DOHH2 (cell line): ENCODE measurements around the gene KCTD1.

Experiments used
- H3F3A ChIP-seq: fragments of 200-600 bp; sonication (generic), shearing (Covaris generic); 2 replicates; pipeline ENCODE4 v1.6.0; 2016; ENCODE audit warnings: antibody characterized with exemption, mild to moderate bottlenecking; ENCODE audit not compliant: control insufficient read depth, insufficient read depth
- H3K27ac ChIP-seq: fragments of 200-600 bp; sonication (generic); 2 replicates; pipeline ENCODE4 v1.5.1; 2014; ENCODE audit warnings: low read depth, mild to moderate bottlenecking, low read length, moderate library complexity
- H3K27me3 ChIP-seq: fragments of 200-600 bp; sonication (generic); 2 replicates; pipeline ENCODE4 v1.6.1; 2014; ENCODE audit warnings: mild to moderate bottlenecking, low read length, mixed read lengths; ENCODE audit not compliant: control insufficient read depth
- H3K36me3 ChIP-seq: fragments of 200-600 bp; sonication (generic); 2 replicates; pipeline ENCODE4 v1.6.1; 2014; ENCODE audit warnings: mild to moderate bottlenecking, low read length, moderate library complexity, mixed read lengths; ENCODE audit not compliant: control insufficient read depth
- H3K4me1 ChIP-seq: fragments of 200-600 bp; sonication (generic); 2 replicates; pipeline ENCODE4 v1.6.1; 2014; ENCODE audit warnings: mild to moderate bottlenecking, low read length, mixed read lengths; ENCODE audit not compliant: control insufficient read depth
- H3K4me2 ChIP-seq: fragments of 200-600 bp; sonication (generic); 2 replicates; pipeline ENCODE4 v1.6.0; 2014; ENCODE audit warnings: mild to moderate bottlenecking, low read length, moderate library complexity
- H3K4me3 ChIP-seq: fragments of 200-600 bp; sonication (generic); 2 replicates; pipeline ENCODE4 v1.5.1; 2014; ENCODE audit warnings: mild to moderate bottlenecking, low read length, mixed read lengths
- H3K79me2 ChIP-seq: fragments of 200-600 bp; sonication (generic); 2 replicates; pipeline ENCODE4 v1.6.1; 2014; ENCODE audit warnings: mild to moderate bottlenecking, low read length, mixed read lengths; ENCODE audit not compliant: control insufficient read depth
- H3K9me2 ChIP-seq: fragments of 200-600 bp; sonication (generic); replicated peaks from 2 replicates; pipeline ENCODE4 v1.6.1; 2014; ENCODE audit warnings: mild to moderate bottlenecking, low read length, mixed read lengths; ENCODE audit not compliant: control insufficient read depth
- H3K9me3 ChIP-seq: fragments of 200-600 bp; sonication (generic); 2 replicates; pipeline ENCODE4 v1.6.1; 2014; ENCODE audit warnings: antibody characterized with exemption, low read length, mixed read lengths; ENCODE audit not compliant: control insufficient read depth, insufficient read depth
- H4K20me1 ChIP-seq: fragments of 200-600 bp; sonication (generic); 2 replicates; pipeline ENCODE4 v1.6.0; 2014; ENCODE audit warnings: low read depth, mild to moderate bottlenecking, antibody characterized with exemption, low read length, moderate library complexity; ENCODE audit not compliant: control insufficient read depth, insufficient read depth
- CTCF ChIP-seq: fragments of 200-600 bp; sonication (generic); IDR thresholded peaks from one replicate; pipeline ENCODE4 v1.5.1; 2014; ENCODE audit warnings: antibody characterized with exemption, mild to moderate bottlenecking, low read depth, low read length; ENCODE audit not compliant: poor library complexity, severe bottlenecking
- EZH2phosphoT487 ChIP-seq: fragments of 200-600 bp; sonication (generic); IDR thresholded peaks from 2 replicates; pipeline ENCODE4 v1.6.1; 2017; ENCODE audit warnings: borderline replicate concordance, mild to moderate bottlenecking, antibody characterized with exemption, low read length, moderate library complexity, mixed read lengths

The KCTD1 gene

GRCh38 chr18:26504831-26505230 is 43.5 kb downstream of the KCTD1 start:
- Histone ChIP-seq H3K4me1 (no peaks in the 10 kb centered on the region), H4K20me1 (no peaks in the 10 kb centered on the region), H3K9me2 (no peaks in the 10 kb centered on the region), H3K9me3 (no peaks in the 10 kb centered on the region), H3K36me3 (no peaks in the 10 kb centered on the region), H3K79me2 (no peaks in the 10 kb centered on the region), H3K4me2 (no peak overlapping the region), H3K4me3 (no peak overlapping the region), H3K27me3 (no peaks in the 10 kb centered on the region), H3K27ac (no peak overlapping the region), H3F3A (no peaks in the 10 kb centered on the region)
- TF ChIP-seq EZH2phosphoT487, result no peak
- TF ChIP-seq CTCF, result no peak

GRCh38 chr18:26503382-26503781 is 45.0 kb downstream of the KCTD1 start:
- Histone ChIP-seq H3K27me3 (no peaks in the 10 kb centered on the region), H3K4me2 (no peak overlapping the region), H3F3A (no peaks in the 10 kb centered on the region), H4K20me1 (no peaks in the 10 kb centered on the region), H3K9me2 (no peaks in the 10 kb centered on the region), H3K4me3 (no peak overlapping the region), H3K9me3 (no peaks in the 10 kb centered on the region), H3K79me2 (no peaks in the 10 kb centered on the region), H3K36me3 (no peaks in the 10 kb centered on the region), H3K4me1 (no peaks in the 10 kb centered on the region), H3K27ac (no peak overlapping the region)
- TF ChIP-seq EZH2phosphoT487 (no peak), CTCF (no peak)

- H3K9me2 ChIP-seq, result no peaks in the 10 kb centered on the region
- H3K4me2 ChIP-seq, result no peak overlapping the region
- H3K27ac ChIP-seq, result no peak overlapping the region
- no peaks in the 10 kb centered on the region for H3K4me1 ChIP-seq
- no peaks in the 10 kb centered on the region for H3F3A ChIP-seq
- no peaks in the 10 kb centered on the region for H3K9me3 ChIP-seq
- no peaks in the 10 kb centered on the region for H3K27me3 ChIP-seq
- no peak overlapping the region for H3K4me3 ChIP-seq
- H4K20me1 ChIP-seq, result no peaks in the 10 kb centered on the region
- TF ChIP-seq CTCF, result no peak
- TF ChIP-seq EZH2phosphoT487, result no peak
- no peaks in the 10 kb centered on the region for H3K36me3 ChIP-seq
- no peaks in the 10 kb centered on the region for H3K79me2 ChIP-seq
These were observed 45.5 kb downstream of the KCTD1 start for GRCh38 chr18:26502823-26503222.

- no peak for TF ChIP-seq CTCF
- TF ChIP-seq EZH2phosphoT487, result no peak
- Histone ChIP-seq H3K27ac (no peak overlapping the region), H3K36me3 (no peaks in the 10 kb centered on the region), H3F3A (no peaks in the 10 kb centered on the region), H3K9me2 (no peaks in the 10 kb centered on the region), H3K4me1 (no peaks in the 10 kb centered on the region), H3K27me3 (no peaks in the 10 kb centered on the region), H4K20me1 (no peaks in the 10 kb centered on the region), H3K9me3 (no peaks in the 10 kb centered on the region), H3K4me3 (no peak overlapping the region), H3K4me2 (no peak overlapping the region), H3K79me2 (no peaks in the 10 kb centered on the region)
These were observed 50.5 kb downstream of the KCTD1 start for GRCh38 chr18:26497866-26498265.
